GM12874 (cell line): ENCODE data around the gene ISM1.
A peak's percentile ranks its signal among the peaks of the same experiment; 100 is the strongest.

Source experiments
- TF ChIP-seq, protein P1 (sequence below): IDR thresholded peaks from 2 replicates; pipeline ENCODE4 v1.5.1; 2011; ENCODE audit warnings: low read depth, mild to moderate bottlenecking, control low read depth, low read length, moderate library complexity; ENCODE audit not compliant: insufficient read depth

The ISM1 gene

GRCh38 chr20:13325033-13325432 lies 104.0 kb downstream of the ISM1 start:
- TF ChIP-seq, protein P1, sequence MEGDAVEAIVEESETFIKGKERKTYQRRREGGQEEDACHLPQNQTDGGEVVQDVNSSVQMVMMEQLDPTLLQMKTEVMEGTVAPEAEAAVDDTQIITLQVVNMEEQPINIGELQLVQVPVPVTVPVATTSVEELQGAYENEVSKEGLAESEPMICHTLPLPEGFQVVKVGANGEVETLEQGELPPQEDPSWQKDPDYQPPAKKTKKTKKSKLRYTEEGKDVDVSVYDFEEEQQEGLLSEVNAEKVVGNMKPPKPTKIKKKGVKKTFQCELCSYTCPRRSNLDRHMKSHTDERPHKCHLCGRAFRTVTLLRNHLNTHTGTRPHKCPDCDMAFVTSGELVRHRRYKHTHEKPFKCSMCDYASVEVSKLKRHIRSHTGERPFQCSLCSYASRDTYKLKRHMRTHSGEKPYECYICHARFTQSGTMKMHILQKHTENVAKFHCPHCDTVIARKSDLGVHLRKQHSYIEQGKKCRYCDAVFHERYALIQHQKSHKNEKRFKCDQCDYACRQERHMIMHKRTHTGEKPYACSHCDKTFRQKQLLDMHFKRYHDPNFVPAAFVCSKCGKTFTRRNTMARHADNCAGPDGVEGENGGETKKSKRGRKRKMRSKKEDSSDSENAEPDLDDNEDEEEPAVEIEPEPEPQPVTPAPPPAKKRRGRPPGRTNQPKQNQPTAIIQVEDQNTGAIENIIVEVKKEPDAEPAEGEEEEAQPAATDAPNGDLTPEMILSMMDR, result peak; percentile 34

DNA sequence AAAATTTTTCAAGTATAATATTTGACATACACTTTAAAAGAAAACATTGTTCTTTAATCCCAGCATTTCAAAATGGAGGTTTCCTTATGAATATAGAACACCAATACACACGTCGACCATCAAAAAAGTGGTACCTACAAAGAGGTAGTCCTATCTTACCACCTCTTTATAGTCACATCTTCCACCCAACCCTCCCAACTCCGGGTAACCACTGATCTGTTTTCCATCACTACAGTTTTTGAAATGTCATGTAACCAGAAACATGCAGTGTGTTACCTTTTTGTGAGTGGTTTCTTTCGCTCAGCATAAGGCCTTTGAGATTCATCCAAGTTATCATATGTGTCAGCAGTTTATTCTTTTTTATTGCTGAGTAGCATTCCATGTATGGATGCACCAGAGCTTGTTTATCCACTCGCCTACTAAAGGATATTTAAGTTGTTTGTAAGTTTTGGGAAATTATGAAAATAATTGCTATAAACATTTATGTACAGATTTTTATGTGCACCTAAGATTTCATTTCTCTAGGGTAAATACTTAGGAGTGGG lies 104.8 kb downstream of the ISM1 start:
- TF ChIP-seq, protein P1, result no peak

- TF ChIP-seq, protein P1, result no peak
Measured at GRCh38 chr20:13331536-13331935, 110.5 kb downstream of the ISM1 start.

- TF ChIP-seq, protein P1, result no peak
Measured at GRCh38 chr20:13333036-13333435, 112.0 kb downstream of the ISM1 start.

DNA sequence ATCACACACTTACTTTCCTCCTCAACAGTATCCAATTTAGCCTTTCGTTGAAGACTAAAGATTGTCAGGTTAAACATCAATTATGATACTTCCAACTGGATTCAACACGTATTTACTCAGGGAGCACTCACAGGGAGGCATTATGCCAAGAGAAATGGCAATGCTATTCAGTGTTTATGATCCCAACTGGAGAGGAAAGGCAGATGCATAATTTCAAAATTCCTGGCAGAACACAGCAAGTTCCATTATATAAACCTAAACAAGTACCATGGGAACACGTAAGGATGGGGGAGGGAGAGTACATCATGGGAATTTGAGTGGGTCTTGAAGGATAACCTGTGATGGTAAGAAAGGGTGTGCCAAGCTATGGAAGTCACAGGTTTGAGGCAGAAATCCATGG lies 112.7 kb downstream of the ISM1 start:
- TF ChIP-seq, protein P1, result no peak

GRCh38 chr20:13336308-13337089 lies 115.4 kb downstream of the ISM1 start:
- TF ChIP-seq, protein P1, result no peak

DNA sequence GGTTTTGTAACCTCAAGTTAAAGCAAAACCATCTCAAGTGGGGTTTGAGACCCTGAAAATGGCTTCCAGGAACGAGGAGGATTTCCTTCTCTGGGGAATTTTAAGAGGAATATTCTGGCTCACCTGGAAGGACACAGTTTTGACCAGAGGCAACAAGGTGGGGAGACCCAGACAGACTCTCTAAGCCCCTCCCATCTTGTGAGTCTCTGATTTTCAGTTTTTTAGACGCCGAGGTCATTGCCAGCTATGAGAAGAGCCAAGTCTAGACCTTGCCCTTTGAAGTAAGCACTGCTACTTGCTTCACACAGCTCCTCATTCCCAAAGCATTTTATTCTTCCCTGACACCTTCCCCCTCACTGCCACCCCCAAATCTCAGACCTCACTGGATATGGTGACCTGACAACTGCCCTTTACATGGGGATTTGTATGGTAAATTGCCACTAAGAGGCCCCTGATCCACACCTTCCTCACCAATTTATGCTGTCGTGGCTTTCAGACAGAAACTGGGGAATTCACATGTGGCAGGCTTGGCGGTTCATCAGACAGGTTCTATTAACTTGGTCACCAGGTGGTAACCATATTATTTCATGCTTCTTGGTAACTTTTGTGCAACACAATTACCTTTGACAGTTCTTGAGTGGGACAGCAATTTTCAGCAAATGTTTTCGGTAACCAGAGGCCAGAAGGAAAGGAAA lies 116.2 kb downstream of the ISM1 start:
- TF ChIP-seq, protein P1, result no peak
